ENCODE measurements around the gene SORCS2. TPM values are rescaled to one million over a fixed set of nuclear protein-coding genes. Genes with fewer than 3 reads are reported as not detected.

SORCS2 gene
- total and polyA plus RNA-seq, 2 experiments from 2014 or later = 0.92 to 6.9 TPM

GRCh38 chr4:7676398-7676922 is 484.1 kb downstream of the SORCS2 start:
- no peak overlapping the region for H3K27ac ChIP-seq
- H3K36me3 ChIP-seq = no peaks in the 10 kb centered on the region
- H3K9me3 ChIP-seq (ENCODE audit: low read depth) = no peaks in the 10 kb centered on the region
- no peak for TF ChIP-seq CTCF (IDR thresholded peaks at IDR 0.05; ENCODE audit: low read depth, low read length)
- peaks cover 5% of the 10 kb centered on the region for H3K4me1 ChIP-seq (ENCODE audit: low read depth)
- H3K4me3 ChIP-seq = no peak overlapping the region
- H3K27me3 ChIP-seq = no peaks in the 10 kb centered on the region
- DNase-seq (ENCODE audit: low read depth in 1 of 2, low spot score in 1 of 2) = peak in 1 of 2 donors; percentile 17

GRCh38 chr4:7677086-7677485 is 484.7 kb downstream of the SORCS2 start:
- Histone ChIP-seq H3K36me3 (no peaks in the 10 kb centered on the region), H3K9me3 (ENCODE audit: low read depth) (no peaks in the 10 kb centered on the region), H3K4me1 (ENCODE audit: low read depth) (peaks cover 5% of the 10 kb centered on the region), H3K4me3 (no peak overlapping the region), H3K27me3 (no peaks in the 10 kb centered on the region), H3K27ac (no peak overlapping the region)
- no peak for TF ChIP-seq CTCF (IDR thresholded peaks at IDR 0.05; ENCODE audit: low read depth, low read length)
- no peak for DNase-seq (ENCODE audit: low read depth in 1 of 2, low spot score in 1 of 2)

- H3K4me3 ChIP-seq = no peak overlapping the region
- no peak for DNase-seq (ENCODE audit: low read depth in 1 of 2, low spot score in 1 of 2)
- peaks cover 5% of the 10 kb centered on the region for H3K4me1 ChIP-seq (ENCODE audit: low read depth)
- H3K27ac ChIP-seq = no peak overlapping the region
- H3K9me3 ChIP-seq (ENCODE audit: low read depth) = no peaks in the 10 kb centered on the region
- no peak for TF ChIP-seq CTCF (IDR thresholded peaks at IDR 0.05; ENCODE audit: low read depth, low read length)
- H3K36me3 ChIP-seq = no peaks in the 10 kb centered on the region
- no peaks in the 10 kb centered on the region for H3K27me3 ChIP-seq
Observed at GRCh38 chr4:7677799-7678301, 485.5 kb downstream of the SORCS2 start.

GRCh38 chr4:7678318-7678852 is 486.0 kb downstream of the SORCS2 start:
- Histone ChIP-seq H3K4me1 (ENCODE audit: low read depth) (peaks cover 5% of the 10 kb centered on the region), H3K9me3 (ENCODE audit: low read depth) (no peaks in the 10 kb centered on the region), H3K36me3 (no peaks in the 10 kb centered on the region), H3K4me3 (no peak overlapping the region), H3K27ac (no peak overlapping the region), H3K27me3 (no peaks in the 10 kb centered on the region)
- no peak for DNase-seq (ENCODE audit: low read depth in 1 of 2, low spot score in 1 of 2)
- TF ChIP-seq CTCF (IDR thresholded peaks at IDR 0.05; ENCODE audit: low read depth, low read length) = no peak

- no peak for TF ChIP-seq CTCF (IDR thresholded peaks at IDR 0.05; ENCODE audit: low read depth, low read length)
- peaks cover 5% of the 10 kb centered on the region for H3K4me1 ChIP-seq (ENCODE audit: low read depth)
- no peaks in the 10 kb centered on the region for H3K36me3 ChIP-seq
- H3K9me3 ChIP-seq (ENCODE audit: low read depth) = no peaks in the 10 kb centered on the region
- no peak overlapping the region for H3K4me3 ChIP-seq
- H3K27ac ChIP-seq = no peak overlapping the region
- H3K27me3 ChIP-seq = no peaks in the 10 kb centered on the region
- DNase-seq (ENCODE audit: low read depth in 1 of 2, low spot score in 1 of 2) = no peak
Observed at GRCh38 chr4:7679406-7680040, 487.2 kb downstream of the SORCS2 start.

All from cardiac muscle cell (in vitro differentiated cells and primary cell).